GM12864 (cell line): ENCODE measurements around the gene ABCC2.

Experiments used
- DNase-seq: peaks from one replicate; pipeline ENCODE4 v3.0.0-alpha.2; 2011; ENCODE audit warnings: low read depth
- H3K4me3 ChIP-seq: 2 replicates; pipeline ENCODE4 v1.5.1; 2011; ENCODE audit warnings: mild to moderate bottlenecking, low read depth, low read length, control low read depth
- TF ChIP-seq, protein P1 (sequence below): IDR thresholded peaks from 2 replicates; pipeline ENCODE4 v1.5.1; 2011; ENCODE audit warnings: low read depth, mild to moderate bottlenecking, moderate library complexity, low read length, control low read depth, inconsistent platforms; ENCODE audit errors: missing control alignments

Gene ABCC2

GRCh38 chr10:99784727-99785441 lies 2.4 kb downstream of the ABCC2 start:
- H3K4me3 ChIP-seq, result no peak overlapping the region

DNA sequence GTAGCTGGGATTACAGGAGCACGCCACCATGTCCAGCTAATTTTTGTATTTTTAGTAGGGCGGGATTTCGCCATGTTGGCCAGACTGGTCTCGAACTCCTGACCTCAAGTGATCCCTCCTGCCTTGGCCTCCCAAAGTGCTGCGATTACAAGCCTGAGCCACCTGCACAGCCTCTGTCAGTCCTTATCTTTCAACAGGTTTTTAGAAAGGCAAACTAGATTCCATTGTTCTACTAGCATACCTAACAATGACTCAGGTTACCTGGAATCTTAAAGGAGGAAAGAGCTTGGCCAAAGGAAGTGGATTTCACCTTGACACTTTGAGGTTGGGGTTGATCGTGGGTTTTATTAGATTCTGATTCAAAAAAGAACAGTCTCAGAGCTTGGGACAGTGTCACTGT lies 3.2 kb downstream of the ABCC2 start:
- H3K4me3 ChIP-seq, result no peak overlapping the region
- TF ChIP-seq, protein P1, sequence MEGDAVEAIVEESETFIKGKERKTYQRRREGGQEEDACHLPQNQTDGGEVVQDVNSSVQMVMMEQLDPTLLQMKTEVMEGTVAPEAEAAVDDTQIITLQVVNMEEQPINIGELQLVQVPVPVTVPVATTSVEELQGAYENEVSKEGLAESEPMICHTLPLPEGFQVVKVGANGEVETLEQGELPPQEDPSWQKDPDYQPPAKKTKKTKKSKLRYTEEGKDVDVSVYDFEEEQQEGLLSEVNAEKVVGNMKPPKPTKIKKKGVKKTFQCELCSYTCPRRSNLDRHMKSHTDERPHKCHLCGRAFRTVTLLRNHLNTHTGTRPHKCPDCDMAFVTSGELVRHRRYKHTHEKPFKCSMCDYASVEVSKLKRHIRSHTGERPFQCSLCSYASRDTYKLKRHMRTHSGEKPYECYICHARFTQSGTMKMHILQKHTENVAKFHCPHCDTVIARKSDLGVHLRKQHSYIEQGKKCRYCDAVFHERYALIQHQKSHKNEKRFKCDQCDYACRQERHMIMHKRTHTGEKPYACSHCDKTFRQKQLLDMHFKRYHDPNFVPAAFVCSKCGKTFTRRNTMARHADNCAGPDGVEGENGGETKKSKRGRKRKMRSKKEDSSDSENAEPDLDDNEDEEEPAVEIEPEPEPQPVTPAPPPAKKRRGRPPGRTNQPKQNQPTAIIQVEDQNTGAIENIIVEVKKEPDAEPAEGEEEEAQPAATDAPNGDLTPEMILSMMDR, result no peak
- DNase-seq, result no peak

More at GRCh38 chr10:99784727-99785441, 2.4 kb downstream of the ABCC2 start:
- TF ChIP-seq, protein P1, result no peak
- no peak for DNase-seq

DNA sequence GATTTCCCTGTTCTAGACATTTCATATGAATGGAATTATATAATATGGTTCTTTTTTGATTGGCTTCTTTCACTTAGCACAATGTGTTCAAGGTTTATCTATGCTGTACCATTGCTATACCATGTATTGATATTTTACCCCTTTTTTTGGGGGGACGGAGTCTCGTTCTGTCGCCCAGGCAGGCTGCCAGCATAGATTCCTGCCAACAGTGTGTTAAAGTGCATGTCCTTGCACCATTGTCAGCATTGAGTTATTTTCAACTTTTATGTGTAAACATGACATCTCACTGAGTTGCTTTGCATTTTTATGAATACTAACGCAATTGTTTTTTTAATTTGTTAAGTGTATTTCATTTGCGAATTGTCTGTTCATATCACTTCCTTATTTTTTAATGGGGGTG lies 4.9 kb downstream of the ABCC2 start:
- H3K4me3 ChIP-seq, result no peak overlapping the region
- TF ChIP-seq, protein P1, result no peak
- DNase-seq, result no peak

- no peak overlapping the region for H3K4me3 ChIP-seq
- TF ChIP-seq, protein P1, result no peak
- no peak for DNase-seq
Measured at GRCh38 chr10:99787782-99788445, 5.5 kb downstream of the ABCC2 start.

DNA sequence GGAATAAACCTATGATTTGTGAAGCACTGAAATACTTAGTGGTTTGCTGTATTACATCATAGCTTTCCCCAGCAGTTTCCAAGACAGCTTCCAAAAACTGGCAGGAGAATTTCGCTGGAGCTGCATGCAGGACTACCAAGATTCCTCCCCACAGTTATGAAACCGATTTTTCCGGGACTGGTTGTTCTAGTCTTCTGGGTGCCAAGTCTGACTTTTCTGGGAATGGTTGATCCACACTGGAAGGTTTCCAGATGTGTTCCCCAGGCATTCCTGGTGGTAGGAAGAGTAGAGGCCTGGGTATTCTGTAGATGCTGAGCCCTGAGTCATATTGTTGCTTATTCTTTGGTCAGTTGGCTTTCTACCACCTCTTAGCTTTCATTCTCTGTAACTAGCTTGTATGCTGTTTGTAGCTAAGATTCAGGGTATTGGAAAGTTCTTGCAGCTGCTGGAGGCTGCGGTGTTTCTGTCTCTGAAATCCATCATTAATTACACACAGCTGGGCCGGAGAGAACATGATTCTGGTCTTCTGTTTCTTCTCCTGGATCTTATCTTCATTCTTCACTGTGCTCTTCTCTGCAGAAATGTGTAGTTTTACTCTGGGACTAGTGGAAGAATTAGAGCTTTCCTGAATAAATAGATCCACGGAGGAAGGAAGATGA lies 6.3 kb downstream of the ABCC2 start:
- TF ChIP-seq, protein P1, result no peak
- DNase-seq, result no peak

DNA sequence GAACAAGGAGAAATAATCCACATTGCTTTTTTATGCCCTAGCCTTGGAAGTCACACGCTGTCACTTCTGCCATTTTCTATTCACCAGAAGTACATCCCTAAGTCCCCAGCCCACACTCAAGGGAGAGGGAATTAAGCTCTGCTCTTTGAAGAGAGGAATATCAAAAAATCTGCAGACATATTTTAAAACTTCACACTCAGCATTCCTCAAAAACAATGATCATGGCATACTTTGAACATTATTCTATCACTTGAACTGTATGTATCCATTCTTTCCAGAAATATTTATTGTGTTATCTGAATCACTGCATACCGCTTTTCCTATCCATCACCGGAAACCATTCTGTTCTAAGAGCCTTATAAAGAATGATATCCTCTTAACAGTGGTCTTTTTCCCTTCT lies 9.4 kb downstream of the ABCC2 start:
- no peak for DNase-seq
- TF ChIP-seq, protein P1, result no peak
- no peak overlapping the region for H3K4me3 ChIP-seq

More for the DNA sequence above, 6.3 kb downstream of the ABCC2 start:
- no peak overlapping the region for H3K4me3 ChIP-seq
